Upper lobe of left lung (tissue), 4 donors: ENCODE results near the gene TNFSF11.

Experiments
- CTCF ChIP-seq, 6 experiments: fragments of 450-650 bp in 4 of 6; fragments of 200-600 bp in 2 of 6; sonication (generic) in 2 of 6; IDR thresholded peaks; one replicate each; pipeline ENCODE4 v1.5.1; 2016 to 2019; ENCODE audit warnings: antibody characterized with exemption in 6 of 6
- EP300 ChIP-seq, 4 donors: sonication (generic); formaldehyde crosslinking; IDR thresholded peaks; one replicate each; pipeline ENCODE4 v1.5.1; 2017; ENCODE audit warnings: antibody characterized with exemption in 4 of 4, control low read depth in 2 of 4
- POLR2A ChIP-seq, 4 donors: fragments of 450-650 bp; IDR thresholded peaks; one replicate each; pipeline ENCODE4 v1.5.1; 2016 to 2017; ENCODE audit warnings: antibody characterized with exemption in 4 of 4, mild to moderate bottlenecking in 2 of 4
- POLR2AphosphoS5 ChIP-seq, 2 donors: sonication (generic); formaldehyde crosslinking; IDR thresholded peaks; one replicate each; pipeline ENCODE4 v1.5.1; 2017; ENCODE audit warnings: antibody characterized with exemption in 2 of 2

- TF ChIP-seq POLR2A (IDR thresholded peaks at IDR 0.05) (no peak), EP300 (IDR thresholded peaks at IDR 0.05) (no peak), CTCF (IDR thresholded peaks at IDR 0.05) (no peak), POLR2AphosphoS5 (IDR thresholded peaks at IDR 0.05) (no peak)
Measured at GRCh38 chr13:42652642-42653415, 78.9 kb downstream of the TNFSF11 start.
